H1 (cell line): ENCODE results near the gene HM13. TPM values are rescaled to one million over a fixed set of nuclear protein-coding genes. Genes with fewer than 3 reads are reported as not detected.

Experiments
- BRCA1 ChIP-seq: IDR thresholded peaks from 2 replicates; pipeline ENCODE4 v1.6.1; 2012; ENCODE audit warnings: low read depth, low read length, improper control_type of control experiment
- CEBPB ChIP-seq: IDR thresholded peaks from 2 replicates; pipeline ENCODE4 v1.6.1; 2012; ENCODE audit warnings: low read depth, low read length
- CHD7 ChIP-seq: fragments of 300-600 bp; sonication (generic); IDR thresholded peaks from 2 replicates; pipeline ENCODE4 v1.7.1; 2012; ENCODE audit warnings: low read length, moderate library complexity, mild to moderate bottlenecking, inconsistent platforms; ENCODE audit not compliant: insufficient replicate concordance
- EP300 ChIP-seq, 2 experiments: IDR thresholded peaks; 1 replicate in 1 of 2; 2 replicates in 1 of 2; pipeline ENCODE4 v1.6.1; 2011 to 2012; ENCODE audit warnings: low read depth in 2 of 2, low read length in 2 of 2, mild to moderate bottlenecking in 2 of 2, borderline replicate concordance in 1 of 2, inconsistent platforms in 1 of 2, moderate library complexity in 1 of 2
- GABPA ChIP-seq: IDR thresholded peaks from 2 replicates; pipeline ENCODE4 v1.6.1; 2011; ENCODE audit warnings: mild to moderate bottlenecking, low read length, moderate library complexity, borderline replicate concordance; ENCODE audit not compliant: insufficient read depth
- SIN3A ChIP-seq, 2 experiments: IDR thresholded peaks in 1 of 2; conservative IDR thresholded peaks in 1 of 2; 2 replicates each; pipeline ENCODE4 v1.6.1; 2011 to 2012; ENCODE audit warnings: low read length in 2 of 2, improper control_type of control experiment in 1 of 2, low read depth in 1 of 2, mild to moderate bottlenecking in 1 of 2
- SP1 ChIP-seq: IDR thresholded peaks from 2 replicates; pipeline ENCODE4 v1.6.1; 2011; ENCODE audit warnings: low read depth, low read length
- polyA plus RNA-seq, 7 experiments: library from polyadenylated mRNA; depleted of rRNA in 3 of 7; stranded (reverse) in 5 of 7; unstranded in 2 of 7; fragments of >200 nt in 5 of 7; fragments of 200-250 nt in 2 of 7; gene quantifications; 1 replicate in 5 of 7; 2 replicates in 1 of 7; 4 replicates in 1 of 7; pipeline versions ENCODE4 v1.2.1 to v1.2.3, GENCODE V29; 2011 to 2013; ENCODE audit warnings: missing spikeins in 2 of 7, mixed read lengths in 2 of 7
- total RNA-seq: library from RNA; stranded (reverse); fragmentation: NEBNext Ultra II Directional; extraction: Animal tissue kit (Norgen Biotek cat#: 25700); gene quantifications from 2 replicates; pipeline ENCODE4 v1.2.1, GENCODE V29; 2021

HM13 gene
- total and polyA plus RNA-seq, 2 of the 8 experiments (the other 6 are each of a cell fraction or from before 2014, with no cell fraction given): 118 to 183 TPM

DNA sequence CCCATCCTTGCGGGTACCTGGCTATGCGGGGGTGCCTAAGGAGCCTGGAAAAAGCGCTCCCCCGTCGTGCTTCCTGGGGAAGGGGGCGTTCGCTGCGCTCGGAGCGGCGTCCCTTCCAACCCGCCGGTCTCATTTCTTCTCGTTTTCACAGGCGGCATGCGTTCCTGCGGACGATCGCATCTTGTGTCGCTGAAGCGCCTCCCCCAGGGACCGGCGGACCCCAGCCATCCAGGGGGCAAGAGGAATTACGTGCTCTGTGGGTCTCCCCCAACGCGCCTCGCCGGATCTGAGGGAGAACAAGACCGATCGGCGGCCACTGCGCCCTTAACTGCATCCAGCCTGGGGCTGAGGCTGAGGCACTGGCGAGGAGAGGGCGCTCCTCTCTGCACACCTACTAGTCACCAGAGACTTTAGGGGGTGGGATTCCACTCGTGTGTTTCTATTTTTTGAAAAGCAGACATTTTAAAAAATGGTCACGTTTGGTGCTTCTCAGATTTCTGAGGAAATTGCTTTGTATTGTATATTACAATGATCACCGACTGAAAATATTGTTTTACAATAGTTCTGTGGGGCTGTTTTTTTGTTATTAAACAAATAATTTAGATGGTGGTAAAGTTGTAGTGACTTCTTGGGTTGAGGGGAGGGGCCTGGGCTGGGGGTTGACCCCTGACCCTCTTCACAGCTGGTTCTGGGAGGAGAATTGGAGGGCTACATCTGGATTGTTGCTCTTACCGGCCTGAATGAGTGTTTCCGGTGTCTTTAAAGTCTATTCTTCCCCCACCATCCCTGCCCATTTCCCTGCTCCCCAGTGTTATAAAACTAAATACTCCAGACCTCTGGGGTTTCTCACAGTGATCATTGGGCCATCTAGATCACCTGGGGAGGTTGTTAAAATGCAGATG lies 91.9 kb downstream of the HM13 start (continued):
- no peak for TF ChIP-seq EP300 (IDR thresholded peaks at IDR 0.05; ENCODE audit: borderline replicate concordance in 1 of 2, low read depth in 2 of 2, low read length in 2 of 2)
- no peak for TF ChIP-seq CEBPB
- TF ChIP-seq GABPA: no peak
- no peak for TF ChIP-seq SIN3A (conservative IDR thresholded peaks at IDR 0.05 in 1 of 2, IDR thresholded peaks at IDR 0.05 in 1 of 2; ENCODE audit: low read depth in 1 of 2, low read length in 2 of 2)
- TF ChIP-seq CHD7: no peak
- no peak for TF ChIP-seq BRCA1
- peak; percentile 2; the same call in 1 of the 2 replicates for TF ChIP-seq SP1
